B cell (primary cell): ENCODE measurements around the gene OR4E2. TPM values are rescaled to one million over a fixed set of nuclear protein-coding genes. Genes with fewer than 3 reads are reported as not detected.
"Not testable (repeated sequence)": the region's sequence is repeated elsewhere in the genome, so short reads cannot be mapped to it uniquely, and the experiment has no call there.

ENCODE experiments used
- ATAC-seq: fragments of 200-7000 bp; cut with Tn5 transposase; one replicate; pipeline ENCODE4 v1.10.0; 2021; ENCODE audit warnings: low read depth, mild to moderate bottlenecking, moderate number of reproducible peaks, moderate library complexity
- CTCF ChIA-PET: fragments of 350-600 bp; sonication (Branson Sonifier 250); formaldehyde crosslinking; loops from one replicate; lab custom pipeline; 2021; ENCODE audit warnings: antibody characterized with exemption, inconsistent platforms; lab: Charles Lee
- POLR2A ChIA-PET: fragments of 350-600 bp; sonication (Branson Sonifier 250); formaldehyde crosslinking; loops from one replicate; lab custom pipeline; 2021; ENCODE audit warnings: antibody characterized with exemption; lab: Charles Lee
- DNase-seq: peaks from one replicate; pipeline ENCODE4 v3.0.0; 2013
- H2AFZ ChIP-seq: 2 replicates; pipeline ENCODE4 v1.6.1; 2012; ENCODE audit warnings: mild to moderate bottlenecking, low read depth, low read length; ENCODE audit not compliant: insufficient read depth, poor library complexity, severe bottlenecking
- H3K27ac ChIP-seq, 2 donors: 1 replicate in 1 of 2; 2 replicates in 1 of 2; pipeline ENCODE4 v1.5.1; 2012 to 2013; ENCODE audit warnings: low read length in 2 of 2, mild to moderate bottlenecking in 2 of 2, moderate library complexity in 1 of 2
- H3K27me3 ChIP-seq, 4 experiments: fragments of 200-600 bp in 1 of 4; sonication (generic) in 1 of 4; replicated peaks in 1 of 4; 1 replicate in 2 of 4; 2 replicates in 2 of 4; pipeline versions ENCODE4 v1.6.1 to v1.7.0; 2013 to 2016; ENCODE audit warnings: low read length in 3 of 4, mild to moderate bottlenecking in 2 of 4, mixed read lengths in 1 of 4, moderate library complexity in 1 of 4; ENCODE audit not compliant: insufficient read depth in 4 of 4, control insufficient read depth in 3 of 4; ENCODE audit errors: control extremely low read depth in 1 of 4
- H3K36me3 ChIP-seq, 2 experiments: replicated peaks in 1 of 2; 1 replicate in 1 of 2; 2 replicates in 1 of 2; pipeline versions ENCODE4 v1.6.1 to v1.7.1; 2013; ENCODE audit warnings: low read length in 1 of 2; ENCODE audit not compliant: insufficient read depth in 2 of 2, control insufficient read depth in 1 of 2; ENCODE audit errors: control extremely low read depth in 1 of 2, extremely low read depth in 1 of 2
- H3K4me1 ChIP-seq, 2 donors: fragments of 200-600 bp in 1 of 2; sonication (generic) in 1 of 2; 1 replicate in 1 of 2; 2 replicates in 1 of 2; pipeline versions ENCODE4 v1.5.1 to v1.6.1; 2013 to 2017; ENCODE audit warnings: low read length in 2 of 2; ENCODE audit not compliant: control insufficient read depth in 2 of 2, insufficient read depth in 2 of 2
- H3K4me2 ChIP-seq: replicated peaks from 2 replicates; pipeline ENCODE3; 2012; ENCODE audit warnings: mild to moderate bottlenecking, low read depth, low read length; ENCODE audit not compliant: poor library complexity, severe bottlenecking
- H3K4me3 ChIP-seq, 5 experiments: fragments of 200-600 bp in 1 of 5; sonication (generic) in 1 of 5; 1 replicate in 3 of 5; 2 replicates in 2 of 5; pipeline versions ENCODE4 v1.5.1 to v1.7.0; 2011 to 2016; ENCODE audit warnings: low read length in 4 of 5, mild to moderate bottlenecking in 4 of 5, low read depth in 2 of 5, control low read depth in 1 of 5, moderate library complexity in 1 of 5; ENCODE audit not compliant: insufficient read depth in 1 of 5; ENCODE audit errors: control extremely low read depth in 1 of 5, extremely low read depth in 1 of 5
- H3K79me2 ChIP-seq: fragments of 200-600 bp; sonication (generic); one replicate; pipeline ENCODE4 v1.6.0; 2016; ENCODE audit warnings: low read length; ENCODE audit not compliant: control insufficient read depth, insufficient read depth
- H3K9ac ChIP-seq: fragments of 200-600 bp; sonication (generic); 2 replicates; pipeline ENCODE4 v1.6.1; 2017; ENCODE audit warnings: mild to moderate bottlenecking, low read length, moderate library complexity
- H3K9me3 ChIP-seq, 3 donors: one replicate each; pipeline versions ENCODE4 v1.6.1 to v1.7.1; 2013; ENCODE audit warnings: low read length in 2 of 3; ENCODE audit not compliant: control insufficient read depth in 2 of 3, insufficient read depth in 1 of 3; ENCODE audit errors: control extremely low read depth in 1 of 3
- H4K20me1 ChIP-seq: 2 replicates; pipeline ENCODE4 v1.6.0; 2012; ENCODE audit warnings: mild to moderate bottlenecking, low read length; ENCODE audit not compliant: insufficient read depth, control insufficient read depth, poor library complexity, severe bottlenecking
- H3K27ac Mint-ChIP-seq: one replicate; pipeline ENCODE4 v1.8.0; 2021; ENCODE audit warnings: mixed read lengths
- H3K27me3 Mint-ChIP-seq: one replicate; pipeline ENCODE4 v1.8.0; 2021; ENCODE audit warnings: mixed read lengths
- H3K4me1 Mint-ChIP-seq: one replicate; pipeline ENCODE4 v1.8.0; 2021; ENCODE audit warnings: mixed read lengths
- H3K4me3 Mint-ChIP-seq: one replicate; pipeline ENCODE4 v1.8.0; 2021; ENCODE audit warnings: mixed read lengths
- H3K9me3 Mint-ChIP-seq: one replicate; pipeline ENCODE4 v1.8.0; 2022; ENCODE audit warnings: mixed read lengths; ENCODE audit not compliant: insufficient read depth
- CTCF ChIP-seq: fragments of 200-600 bp; IDR thresholded peaks from one replicate; pipeline ENCODE4 v1.8.0; 2022; ENCODE audit warnings: antibody characterized with exemption, mild to moderate bottlenecking
- EZH2 ChIP-seq: IDR thresholded peaks from 2 replicates; pipeline ENCODE4 v1.6.1; 2012; ENCODE audit warnings: borderline replicate concordance, low read depth, mild to moderate bottlenecking, moderate library complexity, low read length; ENCODE audit not compliant: insufficient read depth, poor library complexity, severe bottlenecking
- WGBS: methylation state at CpG from one replicate; pipeline ENCODE4 v1.1.5; 2013; ENCODE audit warnings: missing lambda C conversion rate; ENCODE audit not compliant: insufficient coverage; 5-methylcytosine and 5-hydroxymethylcytosine counted together
- intact Hi-C: fragments of 100-400 bp; cut with micrococcal nuclease; formaldehyde crosslinking; loops from one replicate; pipeline ENCODE4 v1.10.0; 2022
- polyA plus RNA-seq: library from polyadenylated mRNA; depleted of rRNA; stranded (reverse); fragments of >200 nt; gene quantifications from 2 replicates; pipeline ENCODE4 v1.2.3, GENCODE V29; 2012
- total RNA-seq, 2 donors: library from RNA; stranded (reverse); fragments of 120-200 nt in 1 of 2; gene quantifications; 1 replicate in 1 of 2; 2 replicates in 1 of 2; pipeline versions ENCODE4 v1.2.3 to v1.2.4, GENCODE V29; 2013 to 2022

The OR4E2 gene
- total and polyA plus RNA-seq, 2 donors (not counting 1 experiment from before 2014, with no cell fraction given): not detected

GRCh38 chr14:21694425-21694824 lies 40.8 kb downstream of the OR4E2 start:
- Histone ChIP-seq H3K4me1 (no peaks in the 10 kb centered on the region), H3K27ac (no peak overlapping the region), H4K20me1 (no peaks in the 10 kb centered on the region), H3K27me3 (peaks cover 0 to 6% (median 1%) of the 10 kb centered on the region in 4 experiments), H2AFZ (no peak overlapping the region), H3K4me2 (no peak overlapping the region), H3K4me3 (no peak overlapping the region), H3K9me3 (peaks cover 0 to 8% (median 1%) of the 10 kb centered on the region in 3 donors), H3K36me3 (no peaks in the 10 kb centered on the region), H3K9ac (no peak overlapping the region), H3K79me2 (no peaks in the 10 kb centered on the region)
- H3K27me3 Mint-ChIP-seq: peaks cover 45% of the 10 kb centered on the region
- no peak for ATAC-seq
- CTCF ChIA-PET: no interaction called here
- H3K4me3 Mint-ChIP-seq: no peak overlapping the region
- no peaks in the 10 kb centered on the region for H3K4me1 Mint-ChIP-seq
- intact Hi-C loops: no loop called here
- no peak for TF ChIP-seq EZH2
- TF ChIP-seq CTCF: no peak
- H3K9me3 Mint-ChIP-seq: no peaks in the 10 kb centered on the region
- H3K27ac Mint-ChIP-seq: no peak overlapping the region
- POLR2A ChIA-PET: no interaction called here
- DNase-seq: no peak

GRCh38 chr14:21697662-21698061 lies 44.0 kb downstream of the OR4E2 start:
- H3K4me1 Mint-ChIP-seq, H3K9me3 Mint-ChIP-seq, intact Hi-C loops, ATAC-seq, H3K27ac ChIP-seq, H3K4me2 ChIP-seq, H4K20me1 ChIP-seq, POLR2A ChIA-PET, H3K27ac Mint-ChIP-seq, H3K9ac ChIP-seq, H3K4me3 Mint-ChIP-seq, H2AFZ ChIP-seq, H3K36me3 ChIP-seq, H3K4me3 ChIP-seq, CTCF ChIA-PET, H3K4me1 ChIP-seq, DNase-seq, H3K79me2 ChIP-seq: not testable (repeated sequence)
- WGBS: 97% methylated on average over 23 of the region's 33 CpGs
- peaks cover 45% of the 10 kb centered on the region for H3K27me3 Mint-ChIP-seq
- Histone ChIP-seq H3K9me3 (peaks cover 0 to 14% (median 0%) of the 10 kb centered on the region in 3 donors), H3K27me3 (peaks cover 0 to 13% (median 4%) of the 10 kb centered on the region in 4 experiments)

DNA sequence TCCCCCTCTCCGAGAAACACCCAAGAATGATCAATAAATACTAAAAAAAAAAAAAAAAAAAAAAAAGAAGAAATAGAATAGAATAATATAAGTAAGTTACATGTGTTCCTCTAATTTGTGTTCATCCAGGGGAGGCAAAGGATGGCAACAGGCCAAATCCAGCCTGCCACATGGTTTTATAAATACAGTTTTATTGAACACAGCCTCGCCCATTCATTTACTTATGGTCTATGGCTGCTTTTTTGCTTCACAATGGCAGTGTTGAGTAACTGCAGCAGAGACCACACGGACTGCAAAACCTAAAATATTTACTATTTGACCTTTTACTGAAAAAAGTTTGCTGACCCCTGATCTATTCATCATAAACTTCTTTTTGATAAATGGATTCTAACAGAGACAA lies 44.9 kb downstream of the OR4E2 start:
- intact Hi-C loops, H3K4me1 Mint-ChIP-seq, H3K79me2 ChIP-seq, H3K4me2 ChIP-seq, H4K20me1 ChIP-seq, H3K4me1 ChIP-seq, H3K9ac ChIP-seq, H3K4me3 ChIP-seq, ATAC-seq, DNase-seq, H2AFZ ChIP-seq, POLR2A ChIA-PET, H3K27ac Mint-ChIP-seq, H3K9me3 Mint-ChIP-seq, H3K27ac ChIP-seq, H3K36me3 ChIP-seq, H3K4me3 Mint-ChIP-seq: not testable (repeated sequence)
- Histone ChIP-seq H3K27me3 (peaks cover 0 to 13% (median 4%) of the 10 kb centered on the region in 4 experiments), H3K9me3 (peaks cover 0 to 14% (median 0%) of the 10 kb centered on the region in 3 donors)
- H3K27me3 Mint-ChIP-seq: peaks cover 44% of the 10 kb centered on the region
- CTCF ChIA-PET: interaction anchor here (1.9 kb wide), 1 partner anchor 12 kb away, joined by 7 read pairs; no protein-coding TSS in a partner anchor
- WGBS: no CpG with 5 or more reads among the region's 3 CpGs
